ENCODE data around the gene TMEM165.

GRCh38 chr4:55393461-55394320 lies 2.1 kb upstream of the TMEM165 start:
- TF ChIP-seq, protein P1, sequence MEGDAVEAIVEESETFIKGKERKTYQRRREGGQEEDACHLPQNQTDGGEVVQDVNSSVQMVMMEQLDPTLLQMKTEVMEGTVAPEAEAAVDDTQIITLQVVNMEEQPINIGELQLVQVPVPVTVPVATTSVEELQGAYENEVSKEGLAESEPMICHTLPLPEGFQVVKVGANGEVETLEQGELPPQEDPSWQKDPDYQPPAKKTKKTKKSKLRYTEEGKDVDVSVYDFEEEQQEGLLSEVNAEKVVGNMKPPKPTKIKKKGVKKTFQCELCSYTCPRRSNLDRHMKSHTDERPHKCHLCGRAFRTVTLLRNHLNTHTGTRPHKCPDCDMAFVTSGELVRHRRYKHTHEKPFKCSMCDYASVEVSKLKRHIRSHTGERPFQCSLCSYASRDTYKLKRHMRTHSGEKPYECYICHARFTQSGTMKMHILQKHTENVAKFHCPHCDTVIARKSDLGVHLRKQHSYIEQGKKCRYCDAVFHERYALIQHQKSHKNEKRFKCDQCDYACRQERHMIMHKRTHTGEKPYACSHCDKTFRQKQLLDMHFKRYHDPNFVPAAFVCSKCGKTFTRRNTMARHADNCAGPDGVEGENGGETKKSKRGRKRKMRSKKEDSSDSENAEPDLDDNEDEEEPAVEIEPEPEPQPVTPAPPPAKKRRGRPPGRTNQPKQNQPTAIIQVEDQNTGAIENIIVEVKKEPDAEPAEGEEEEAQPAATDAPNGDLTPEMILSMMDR (IDR thresholded peaks at IDR 0.05), result no peak
- TF ChIP-seq POLR2A (IDR thresholded peaks at IDR 0.05), result no peak
